HCT116 (cell line): ENCODE measurements around the gene ADCY2. TPM values are rescaled to one million over a fixed set of nuclear protein-coding genes. Genes with fewer than 3 reads are reported as not detected.

Experiments used
- ATAC-seq: fragments of 200-7000 bp; cut with Tn5 transposase; 2 replicates; pipeline ENCODE4 v1.9.1; 2020; ENCODE audit warnings: mild to moderate bottlenecking, moderate library complexity
- BruUV-seq: library from RNA; stranded (reverse); fragments of 400-500 nt; replicated peaks from 2 replicates; lab custom pipeline; 2021; lab: Mats Ljungman, UMichigan
- CTCF ChIA-PET: fragments of 300-600 bp; sonication (Branson Sonifier 250); formaldehyde crosslinking; loops from one replicate; lab custom pipeline; 2021; ENCODE audit warnings: antibody characterized with exemption; lab: Charles Lee
- POLR2A ChIA-PET: fragments of 300-600, 350-600 bp; sonication (Branson Sonifier 250); formaldehyde crosslinking; loops from one replicate; lab custom pipeline; 2021; ENCODE audit warnings: antibody characterized with exemption; lab: Charles Lee
- RAD21 ChIA-PET, 2 experiments: fragments of 300-600 bp; sonication (Branson Sonifier 250); formaldehyde crosslinking; loops; one replicate each; lab custom pipeline; 2023; ENCODE audit warnings: low total read pairs in 2 of 2; ENCODE audit not compliant: uncharacterized antibody in 2 of 2, unreplicated experiment in 2 of 2, low non-redundant PET in 1 of 2; lab: Charles Lee
- DNase-seq: peaks from one replicate; pipeline ENCODE4 v3.0.0-alpha.2; 2010; ENCODE audit warnings: low read depth, low spot score
- H2AFZ ChIP-seq: fragments of 200-600 bp; shearing (Covaris generic), sonication (generic); 2 replicates; pipeline ENCODE4 v1.6.1; 2017; ENCODE audit warnings: low read depth, mixed run types, mixed read lengths, antibody characterized with exemption, low read length; ENCODE audit not compliant: poor library complexity, severe bottlenecking
- H3K27ac ChIP-seq: 2 replicates; pipeline ENCODE4 v1.5.1; 2012; ENCODE audit warnings: low read depth, low read length
- H3K27me3 ChIP-seq: fragments of 200-600 bp; sonication (generic); 2 replicates; pipeline ENCODE4 v1.6.1; 2016; ENCODE audit warnings: mixed run types, low read length, mixed read lengths; ENCODE audit not compliant: insufficient read depth
- H3K36me3 ChIP-seq, 2 experiments: fragments of 200-500 bp in 1 of 2; fragments of 200-600 bp in 1 of 2; sonication (Bioruptor generic) in 1 of 2; sonication (generic) in 1 of 2; 2 replicates each; pipeline versions ENCODE4 v1.5.1 to v1.6.1; 2014 to 2016; ENCODE audit warnings: low read length in 2 of 2, inconsistent platforms in 1 of 2, mixed read lengths in 1 of 2, mixed run types in 1 of 2; ENCODE audit not compliant: insufficient read depth in 2 of 2, control insufficient read depth in 1 of 2
- H3K4me1 ChIP-seq, 2 experiments: fragments of 200-600 bp in 1 of 2; sonication (generic) in 1 of 2; 2 replicates each; pipeline versions ENCODE4 v1.5.1 to v1.6.1; 2012 to 2017; ENCODE audit warnings: low read length in 2 of 2, inconsistent platforms in 1 of 2, mild to moderate bottlenecking in 1 of 2, mixed read lengths in 1 of 2, mixed run types in 1 of 2, moderate library complexity in 1 of 2; ENCODE audit not compliant: insufficient read depth in 2 of 2, control insufficient read depth in 1 of 2
- H3K4me2 ChIP-seq: fragments of 200-600 bp; sonication (generic); 2 replicates; pipeline ENCODE4 v1.6.1; 2017; ENCODE audit warnings: mixed run types, low read length, mixed read lengths
- H3K4me3 ChIP-seq, 2 experiments: fragments of 200-600 bp in 1 of 2; sonication (generic) in 1 of 2; replicated peaks in 1 of 2; 2 replicates each; pipeline ENCODE4 v1.5.1; 2011 to 2016; ENCODE audit warnings: low read length in 2 of 2, control low read depth in 1 of 2, low read depth in 1 of 2, mild to moderate bottlenecking in 1 of 2, mixed read lengths in 1 of 2, mixed run types in 1 of 2
- H3K79me2 ChIP-seq: fragments of 200-600 bp; sonication (generic); 2 replicates; pipeline ENCODE4 v1.6.1; 2017; ENCODE audit warnings: mild to moderate bottlenecking, mixed run types, low read length, moderate library complexity, mixed read lengths; ENCODE audit not compliant: insufficient read depth
- H3K9ac ChIP-seq: fragments of 200-600 bp; sonication (generic); 2 replicates; pipeline ENCODE4 v1.6.1; 2016; ENCODE audit warnings: low read length, mixed read lengths
- H3K9me2 ChIP-seq: fragments of 200-600 bp; sonication (generic), shearing (Covaris generic); 2 replicates; pipeline ENCODE4 v1.6.1; 2017; ENCODE audit warnings: mixed run types, mild to moderate bottlenecking, moderate library complexity; ENCODE audit not compliant: insufficient read depth
- H3K9me3 ChIP-seq, 2 experiments: fragments of 200-500 bp in 1 of 2; fragments of 200-600 bp in 1 of 2; sonication (Bioruptor generic) in 1 of 2; sonication (generic) in 1 of 2; 2 replicates each; pipeline ENCODE4 v1.6.1; 2014 to 2017; ENCODE audit warnings: low read length in 2 of 2, mixed read lengths in 2 of 2, inconsistent platforms in 1 of 2, low read depth in 1 of 2, mild to moderate bottlenecking in 1 of 2, mixed run types in 1 of 2, moderate library complexity in 1 of 2; ENCODE audit not compliant: control insufficient read depth in 1 of 2, insufficient read depth in 1 of 2
- H4K20me1 ChIP-seq: fragments of 200-600 bp; sonication (generic), shearing (Covaris generic); 2 replicates; pipeline ENCODE4 v1.6.1; 2017; ENCODE audit warnings: mixed run types, mild to moderate bottlenecking, moderate library complexity; ENCODE audit not compliant: insufficient read depth
- ATF3 ChIP-seq: IDR thresholded peaks from 2 replicates; pipeline ENCODE4 v1.6.1; 2012
- CEBPB ChIP-seq: IDR thresholded peaks from 2 replicates; pipeline ENCODE4 v1.6.1; 2012; ENCODE audit warnings: low read depth
- CTCF ChIP-seq, 3 experiments: fragments of 200-600 bp in 1 of 3; sonication (generic) in 1 of 3; IDR thresholded peaks in 2 of 3; conservative IDR thresholded peaks in 1 of 3; 2 replicates each; pipeline ENCODE4 v1.5.1; 2012 to 2017; ENCODE audit warnings: low read depth in 2 of 3, low read length in 2 of 3, antibody characterized with exemption in 1 of 3, borderline replicate concordance in 1 of 3, control low read depth in 1 of 3, mild to moderate bottlenecking in 1 of 3, mixed read lengths in 1 of 3, mixed run types in 1 of 3, moderate library complexity in 1 of 3; ENCODE audit not compliant: insufficient read depth in 1 of 3
- EZH2 ChIP-seq: fragments of 200-600 bp; sonication (generic); IDR thresholded peaks from 2 replicates; pipeline ENCODE4 v1.6.1; 2017; ENCODE audit warnings: antibody characterized with exemption, mixed run types
- POLR2A ChIP-seq: IDR thresholded peaks from 2 replicates; pipeline ENCODE4 v1.7.0; 2011; ENCODE audit warnings: borderline replicate concordance; ENCODE audit not compliant: insufficient read depth, insufficient read length; ENCODE audit errors: extremely low read depth
- RAD21 ChIP-seq: IDR thresholded peaks from 2 replicates; pipeline ENCODE4 v1.6.1; 2012; ENCODE audit warnings: low read depth, mild to moderate bottlenecking
- REST ChIP-seq: IDR thresholded peaks from 2 replicates; pipeline ENCODE4 v1.6.1; 2012; ENCODE audit warnings: low read depth
- SRF ChIP-seq: IDR thresholded peaks from 2 replicates; pipeline ENCODE4 v1.6.1; 2012; ENCODE audit warnings: low read depth
- ZFX ChIP-seq: fragments of 450-650 bp; IDR thresholded peaks from 2 replicates; pipeline ENCODE4 v1.6.1; 2017
- ZNF274 ChIP-seq: fragments of 200-500 bp; sonication (Bioruptor generic); IDR thresholded peaks from 2 replicates; pipeline ENCODE4 v1.6.1; 2014; ENCODE audit warnings: mild to moderate bottlenecking, low read depth, low read length, inconsistent platforms
- intact Hi-C: fragments of 100-400 bp; cut with micrococcal nuclease; formaldehyde crosslinking; loops from 2 replicates; pipeline ENCODE4 v1.10.0; 2022
- total RNA-seq: library from RNA; stranded (reverse); gene quantifications from one replicate; pipeline ENCODE4 v1.2.1, GENCODE V29; 2021; ENCODE audit not compliant: unreplicated experiment

Gene ADCY2
- total RNA-seq, 1 experiment from 2014 or later: 0.15 TPM

GRCh38 chr5:7518947-7519560 is 123.1 kb downstream of the ADCY2 start:
- Histone ChIP-seq H3K27me3 (no peaks in the 10 kb centered on the region), H3K4me1 (no peaks in the 10 kb centered on the region), H3K9me2 (no peaks in the 10 kb centered on the region), H3K9me3 (peaks cover 7 to 22% of the 10 kb centered on the region in 2 experiments; a peak in 2 of 4 replicates), H2AFZ (no peak overlapping the region), H3K27ac (no peak overlapping the region), H3K9ac (no peak overlapping the region), H4K20me1 (no peaks in the 10 kb centered on the region), H3K4me3 (no peak overlapping the region), H3K4me2 (no peak overlapping the region), H3K36me3 (no peaks in the 10 kb centered on the region), H3K79me2 (no peaks in the 10 kb centered on the region)
- intact Hi-C loops: no loop called here
- no peak for DNase-seq
- BruUV-seq: no TSS peak
- TF ChIP-seq ATF3 (no peak), CTCF (IDR thresholded peaks at IDR 0.05 in 2 of 3, conservative IDR thresholded peaks at IDR 0.05 in 1 of 3; ENCODE audit: borderline replicate concordance in 1 of 3, insufficient read depth in 1 of 3, low read depth in 2 of 3, low read length in 2 of 3) (0 out of 6 replicates have a peak, but pooled peaks of 1 of the 3 experiments have one; percentile 9), RAD21 (no peak), EZH2 (no peak)
- POLR2A ChIA-PET: no interaction called here
- RAD21 ChIA-PET: no interaction called here
- CTCF ChIA-PET: no interaction called here
- no peak for ATAC-seq

GRCh38 chr5:7519564-7519963 is 123.6 kb downstream of the ADCY2 start:
- H3K4me1 ChIP-seq: no peaks in the 10 kb centered on the region
- H3K36me3 ChIP-seq: no peaks in the 10 kb centered on the region
- intact Hi-C loops: no loop called here
- peaks cover 7 to 22% of the 10 kb centered on the region in 2 experiments; a peak in 2 of 4 replicates for H3K9me3 ChIP-seq
- no peak overlapping the region for H2AFZ ChIP-seq
- H3K9me2 ChIP-seq: no peaks in the 10 kb centered on the region
- H3K9ac ChIP-seq: no peak overlapping the region
- no peak overlapping the region for H3K4me2 ChIP-seq
- no peak overlapping the region for H3K27ac ChIP-seq
- ChIA-PET CTCF (no interaction called here), POLR2A (no interaction called here), RAD21 (no interaction called here)
- H3K27me3 ChIP-seq: no peaks in the 10 kb centered on the region
- no peak overlapping the region for H3K4me3 ChIP-seq
- no peak for DNase-seq
- no peak for ATAC-seq
- BruUV-seq: no TSS peak
- H3K79me2 ChIP-seq: no peaks in the 10 kb centered on the region
- no peaks in the 10 kb centered on the region for H4K20me1 ChIP-seq
- TF ChIP-seq POLR2A: no peak
- no peak for TF ChIP-seq ZNF274
- TF ChIP-seq CTCF (IDR thresholded peaks at IDR 0.05 in 2 of 3, conservative IDR thresholded peaks at IDR 0.05 in 1 of 3; ENCODE audit: borderline replicate concordance in 1 of 3, insufficient read depth in 1 of 3, low read depth in 2 of 3, low read length in 2 of 3): no peak
- no peak for TF ChIP-seq SRF
- TF ChIP-seq EZH2: no peak
- no peak for TF ChIP-seq ZFX
- no peak for TF ChIP-seq CEBPB
- TF ChIP-seq REST: no peak
